Measurements from ENCODE around the gene SLC6A6.

- TF ChIP-seq CTCF (IDR thresholded peaks at IDR 0.05): no peak
- no peak for TF ChIP-seq EP300 (IDR thresholded peaks at IDR 0.05)
- TF ChIP-seq POLR2A (IDR thresholded peaks at IDR 0.05): peak in 1 of 4 donors; percentile 7
Measured at GRCh38 chr3:14403619-14404155, 1.3 kb downstream of the SLC6A6 start.

All from stomach (tissue), 4 donors.